Karpas-422 (cell line): ENCODE results near the gene SFSWAP. TPM values are rescaled to one million over a fixed set of nuclear protein-coding genes. Genes with fewer than 3 reads are reported as not detected.

ENCODE experiments used
- DNase-seq: peaks from one replicate; pipeline ENCODE4 v3.0.0-alpha.2; 2015
- H2AFZ ChIP-seq: fragments of 200-600 bp; sonication (generic); 2 replicates; pipeline ENCODE4 v1.6.1; 2014; ENCODE audit warnings: antibody characterized with exemption, low read length, mixed read lengths
- H3K27ac ChIP-seq: fragments of 200-600 bp; sonication (generic); 2 replicates; pipeline ENCODE4 v1.5.1; 2014; ENCODE audit warnings: mild to moderate bottlenecking, low read length, moderate library complexity
- H3K27me3 ChIP-seq: fragments of 200-600 bp; sonication (generic); 2 replicates; pipeline ENCODE4 v1.6.1; 2014; ENCODE audit warnings: low read length, mixed read lengths
- H3K36me3 ChIP-seq: fragments of 200-600 bp; sonication (generic); 2 replicates; pipeline ENCODE4 v1.6.1; 2014; ENCODE audit warnings: low read length, mixed read lengths; ENCODE audit not compliant: insufficient read depth
- H3K4me1 ChIP-seq: fragments of 200-600 bp; sonication (generic); 2 replicates; pipeline ENCODE4 v1.6.1; 2014; ENCODE audit warnings: mild to moderate bottlenecking, low read length, mixed read lengths
- H3K4me2 ChIP-seq: fragments of 200-600 bp; sonication (generic); 2 replicates; pipeline ENCODE4 v1.6.1; 2014; ENCODE audit warnings: low read length, low read depth, mild to moderate bottlenecking; ENCODE audit not compliant: poor library complexity, severe bottlenecking
- H3K4me3 ChIP-seq: fragments of 200-600 bp; sonication (generic); 2 replicates; pipeline ENCODE4 v1.5.1; 2014; ENCODE audit warnings: mild to moderate bottlenecking, antibody characterized with exemption, low read length, mixed read lengths
- H3K79me2 ChIP-seq: fragments of 200-600 bp; sonication (generic); 2 replicates; pipeline ENCODE4 v1.6.1; 2014; ENCODE audit warnings: mild to moderate bottlenecking, low read length, mixed read lengths
- H3K9ac ChIP-seq: fragments of 200-600 bp; sonication (generic); 2 replicates; pipeline ENCODE4 v1.6.0; 2014; ENCODE audit warnings: low read length
- H3K9me2 ChIP-seq: fragments of 200-600 bp; sonication (generic), shearing (Covaris generic); replicated peaks from 2 replicates; pipeline ENCODE4 v1.6.0; 2014; ENCODE audit warnings: mild to moderate bottlenecking, low read length, moderate library complexity; ENCODE audit not compliant: insufficient read depth
- H3K9me3 ChIP-seq: fragments of 300-700, 200-600 bp; sonication (generic); 2 replicates; pipeline ENCODE4 v1.6.1; 2014; ENCODE audit warnings: low read length, mixed read lengths
- H4K20me1 ChIP-seq: fragments of 200-600 bp; sonication (generic); 2 replicates; pipeline ENCODE4 v1.6.1; 2014; ENCODE audit warnings: mild to moderate bottlenecking, antibody characterized with exemption, low read length, low read depth; ENCODE audit not compliant: insufficient read depth
- small RNA-seq: library from RNA; depleted of rRNA; stranded (forward); fragments of <200 nt; gene quantifications from one replicate; pipeline ENCODE3, GENCODE V24; 2014
- total RNA-seq: library from RNA; depleted of rRNA; stranded (reverse); fragments of >200 nt; shearing (Covaris generic); gene quantifications from 2 replicates; pipeline ENCODE4 v1.2.3, GENCODE V29; 2014; ENCODE audit warnings: low replicate concordance; rRNA removed

Gene SFSWAP
- total RNA-seq, 1 experiment from 2014 or later, result 30.0 TPM

DNA sequence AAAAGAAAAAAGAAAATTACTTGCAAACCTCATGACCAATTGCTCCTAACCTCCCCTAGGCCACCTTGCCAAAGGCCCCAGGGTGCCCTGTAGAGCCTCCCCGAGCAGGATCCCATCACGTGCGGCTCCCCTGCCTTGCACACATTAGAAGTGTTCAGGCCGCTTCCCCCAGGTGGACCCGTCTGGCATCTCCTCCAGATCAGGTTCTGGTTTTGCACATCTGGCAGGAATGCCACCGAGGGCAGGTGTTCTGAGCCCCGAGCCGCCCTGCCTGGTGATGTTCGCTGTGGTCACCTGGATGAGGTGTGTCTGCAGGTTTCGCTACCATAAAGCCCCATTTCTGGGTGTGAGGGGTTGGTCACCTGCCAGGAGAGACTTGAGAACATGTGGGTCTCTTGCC is 136.6 kb downstream of the SFSWAP start:
- Histone ChIP-seq H4K20me1 (no peaks in the 10 kb centered on the region), H3K9ac (no peak overlapping the region), H3K79me2 (no peaks in the 10 kb centered on the region)

DNA sequence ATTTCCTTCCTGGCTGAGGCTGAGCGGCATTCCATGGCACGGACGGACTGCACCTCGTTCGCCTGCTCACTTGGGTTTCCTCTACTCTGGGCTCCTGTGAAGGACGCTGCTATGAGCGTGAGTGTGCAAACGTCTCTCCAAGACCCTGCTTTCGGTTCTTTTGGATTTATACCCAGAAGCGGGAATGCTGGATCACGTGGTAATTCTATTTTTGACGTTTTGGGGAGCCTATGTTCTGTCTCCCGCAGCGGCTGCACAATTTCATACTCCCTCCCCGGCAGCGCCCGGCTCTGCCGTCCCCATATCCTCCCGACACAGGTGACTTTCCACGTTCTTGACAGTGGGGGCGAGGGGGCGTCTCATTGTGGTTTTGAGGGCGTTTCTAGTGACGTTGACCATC is 137.9 kb downstream of the SFSWAP start:
- Histone ChIP-seq H3K27ac (no peak overlapping the region), H3K79me2 (no peaks in the 10 kb centered on the region), H3K27me3 (no peaks in the 10 kb centered on the region), H4K20me1 (no peaks in the 10 kb centered on the region), H3K9me2 (no peaks in the 10 kb centered on the region), H2AFZ (no peak overlapping the region), H3K9ac (no peak overlapping the region), H3K4me3 (no peak overlapping the region), H3K36me3 (no peaks in the 10 kb centered on the region), H3K9me3 (no peaks in the 10 kb centered on the region), H3K4me1 (peaks cover 12% of the 10 kb centered on the region), H3K4me2 (no peak overlapping the region)
- DNase-seq, result no peak

More for the DNA sequence above, 136.6 kb downstream of the SFSWAP start:
- Histone ChIP-seq H2AFZ (no peak overlapping the region), H3K36me3 (no peaks in the 10 kb centered on the region), H3K4me1 (peaks cover 7% of the 10 kb centered on the region), H3K4me3 (no peak overlapping the region), H3K27me3 (no peaks in the 10 kb centered on the region), H3K27ac (no peak overlapping the region), H3K4me2 (no peak overlapping the region), H3K9me3 (no peaks in the 10 kb centered on the region), H3K9me2 (no peaks in the 10 kb centered on the region)
- DNase-seq, result no peak

Small RNA genes within 50 kb of the gene (small RNA-seq; reads per million reads assigned to genes)
- gene RNA5SP377 (not detected), gene RNA5SP378 (not detected), gene RNU6-1017P (not detected)

Other genes starting within 250 kb of the SFSWAP start
- not detected in 2 replicates for gene MMP17, start 117.3 kb downstream of the SFSWAP start, total RNA-seq
- 2.8 and 6.9 TPM in 2 replicates for gene ULK1, start 183.5 kb downstream of the SFSWAP start, total RNA-seq
- 11.9 and 32.3 TPM in 2 replicates for gene PUS1, start 218.2 kb downstream of the SFSWAP start, total RNA-seq
- gene EP400, start 238.9 kb downstream of the SFSWAP start, total RNA-seq, result 13.7 and 16.8 TPM in 2 replicates